Vagina (tissue), 2 donors: ENCODE results near the gene CD34. TPM values are rescaled to one million over a fixed set of nuclear protein-coding genes. Genes with fewer than 3 reads are reported as not detected.
A peak's percentile ranks its signal among the peaks of the same experiment; 100 is the strongest.

ENCODE experiments used
- DNase-seq, 2 donors: peaks; one replicate each; pipeline ENCODE4 v3.0.0-alpha.2; 2017; ENCODE audit errors: extremely low spot score in 2 of 2
- H3K27ac ChIP-seq: fragments of 200-600 bp; sonication (generic); one replicate; pipeline ENCODE4 v1.5.1; 2019
- H3K27me3 ChIP-seq: fragments of 200-600 bp; sonication (generic); one replicate; pipeline ENCODE4 v1.5.1; 2019
- H3K36me3 ChIP-seq, 2 donors: fragments of 200-600 bp; sonication (generic); one replicate each; pipeline ENCODE4 v1.5.1; 2017 to 2019
- H3K4me1 ChIP-seq: fragments of 200-600 bp; sonication (generic); one replicate; pipeline ENCODE4 v1.5.1; 2019
- H3K4me3 ChIP-seq, 2 donors: fragments of 200-600 bp; sonication (generic); 1 replicate in 1 of 2; 2 replicates in 1 of 2; pipeline ENCODE4 v1.5.1; 2016 to 2019
- H3K9me3 ChIP-seq: fragments of 200-600 bp; sonication (generic); one replicate; pipeline ENCODE4 v1.5.1; 2019
- CTCF ChIP-seq, 3 experiments: fragments of 450-650 bp in 2 of 3; fragments of 200-600 bp in 1 of 3; sonication (generic) in 1 of 3; IDR thresholded peaks; one replicate each; pipeline ENCODE4 v1.5.1; 2017 to 2019; ENCODE audit warnings: antibody characterized with exemption in 3 of 3, mild to moderate bottlenecking in 2 of 3, moderate library complexity in 2 of 3
- POLR2A ChIP-seq, 2 donors: fragments of 450-650 bp; IDR thresholded peaks; one replicate each; pipeline ENCODE4 v1.6.1; 2017; ENCODE audit warnings: antibody characterized with exemption in 2 of 2, mild to moderate bottlenecking in 2 of 2, moderate library complexity in 2 of 2
- POLR2AphosphoS5 ChIP-seq, 2 donors: sonication (generic); formaldehyde crosslinking; IDR thresholded peaks; one replicate each; pipeline ENCODE4 v1.9.0; 2017; ENCODE audit warnings: antibody characterized with exemption in 2 of 2, mild to moderate bottlenecking in 2 of 2, low read depth in 1 of 2; ENCODE audit not compliant: insufficient read depth in 1 of 2
- intact Hi-C: fragments of 100-400 bp; cut with DNase I; formaldehyde crosslinking; loops from one replicate; pipeline ENCODE4 v1.15.1; 2023
- total RNA-seq: library from RNA; depleted of rRNA; stranded (reverse); fragments of >200 nt; gene quantifications from one replicate; pipeline ENCODE4 v1.2.3, GENCODE V29; 2016

Gene CD34
- total RNA-seq, 1 donor from 2014 or later, result 57.5 TPM

- TF ChIP-seq CTCF (IDR thresholded peaks at IDR 0.05) (no peak), POLR2A (IDR thresholded peaks at IDR 0.05) (no peak), POLR2AphosphoS5 (IDR thresholded peaks at IDR 0.05; ENCODE audit: insufficient read depth in 1 of 2, low read depth in 1 of 2) (no peak)
- Histone ChIP-seq H3K4me1 (peaks cover 77% of the 10 kb centered on the region), H3K36me3 (no peaks in the 10 kb centered on the region), H3K27me3 (no peaks in the 10 kb centered on the region), H3K4me3 (no peak overlapping the region), H3K9me3 (no peaks in the 10 kb centered on the region), H3K27ac (peak overlapping the region; percentile 85)
- DNase-seq, result no peak
- intact Hi-C loops, result loop anchor here (5.0 to 10.0 kb wide), 2 partner anchors 75 to 347 kb away; no protein-coding TSS in a partner anchor
Measured at GRCh38 chr1:207887542-207888201, 23.3 kb downstream of the CD34 start.

- H3K4me1 ChIP-seq, result peaks cover 66% of the 10 kb centered on the region
Measured at GRCh38 chr1:207886227-207886626, 24.7 kb downstream of the CD34 start.

GRCh38 chr1:207885129-207886032 lies 25.5 kb downstream of the CD34 start:
- Histone ChIP-seq H3K9me3 (no peaks in the 10 kb centered on the region), H3K36me3 (no peaks in the 10 kb centered on the region), H3K4me1 (peaks cover 58% of the 10 kb centered on the region), H3K4me3 (no peak overlapping the region), H3K27ac (peak overlapping the region; percentile 85), H3K27me3 (no peaks in the 10 kb centered on the region)
- intact Hi-C loops, result loop anchor here (5.0 to 10.0 kb wide), 2 partner anchors 77 to 349 kb away; no protein-coding TSS in a partner anchor
- DNase-seq, result peak in 1 of 2 donors; percentile 86
- TF ChIP-seq POLR2A (IDR thresholded peaks at IDR 0.05), result no peak
- peak; percentile 57 to 79 for TF ChIP-seq POLR2AphosphoS5 (IDR thresholded peaks at IDR 0.05; ENCODE audit: insufficient read depth in 1 of 2, low read depth in 1 of 2)
- TF ChIP-seq CTCF (IDR thresholded peaks at IDR 0.05), result peak; percentile 83 to 98 (median 93)

More at GRCh38 chr1:207886227-207886626, 24.7 kb downstream of the CD34 start:
- intact Hi-C loops, result loop anchor here (5.0 to 10.0 kb wide), 2 partner anchors 76 to 349 kb away; no protein-coding TSS in a partner anchor
- Histone ChIP-seq H3K27ac (peak overlapping the region; percentile 85), H3K4me3 (no peak overlapping the region), H3K9me3 (no peaks in the 10 kb centered on the region), H3K36me3 (no peaks in the 10 kb centered on the region), H3K27me3 (no peaks in the 10 kb centered on the region)
- TF ChIP-seq POLR2AphosphoS5 (IDR thresholded peaks at IDR 0.05; ENCODE audit: insufficient read depth in 1 of 2, low read depth in 1 of 2) (no peak), CTCF (IDR thresholded peaks at IDR 0.05) (no peak), POLR2A (IDR thresholded peaks at IDR 0.05) (no peak)
- DNase-seq, result no peak

GRCh38 chr1:207884266-207885029 lies 26.5 kb downstream of the CD34 start:
- intact Hi-C loops, result loop anchor here (5.0 to 10.0 kb wide), 2 partner anchors 78 to 350 kb away; no protein-coding TSS in a partner anchor
- peak in 1 of 2 donors; percentile 83 for DNase-seq
- TF ChIP-seq CTCF (IDR thresholded peaks at IDR 0.05) (no peak), POLR2A (IDR thresholded peaks at IDR 0.05) (no peak), POLR2AphosphoS5 (IDR thresholded peaks at IDR 0.05; ENCODE audit: insufficient read depth in 1 of 2, low read depth in 1 of 2) (no peak)
- no peaks in the 10 kb centered on the region for H3K36me3 ChIP-seq
- no peaks in the 10 kb centered on the region for H3K27me3 ChIP-seq
- no peak overlapping the region for H3K4me3 ChIP-seq
- no peaks in the 10 kb centered on the region for H3K9me3 ChIP-seq
- H3K27ac ChIP-seq, result peak overlapping the region; percentile 85
- H3K4me1 ChIP-seq, result peaks cover 48% of the 10 kb centered on the region
